SK-N-SH (cell line): ENCODE measurements around the gene MBNL2. TPM values are rescaled to one million over a fixed set of nuclear protein-coding genes. Genes with fewer than 3 reads are reported as not detected.

ENCODE experiments used
- CTCF ChIA-PET: fragments of 300-600, 350-600 bp; formaldehyde crosslinking; extraction: SDS; loops from one replicate; lab custom pipeline; 2021; lab: Yijun Ruan, JAX
- POLR2A ChIA-PET: fragments of 350-600 bp; sonication (Branson Sonifier 250); formaldehyde crosslinking; extraction: SDS; loops from one replicate; lab custom pipeline; 2020; ENCODE audit warnings: antibody characterized with exemption, inconsistent platforms; lab: Yijun Ruan, JAX
- DNase-seq: peaks from one replicate; pipeline ENCODE4 v3.0.0; 2012
- H2AFZ ChIP-seq: fragments of 200-600 bp; sonication (generic); 2 replicates; pipeline ENCODE4 v1.8.1; 2016; ENCODE audit warnings: antibody characterized with exemption, mild to moderate bottlenecking, low read depth
- H3F3A ChIP-seq: fragments of 200-600 bp; sonication (generic); replicated peaks from 2 replicates; pipeline ENCODE3; 2016; ENCODE audit warnings: antibody characterized with exemption, mild to moderate bottlenecking; ENCODE audit not compliant: insufficient read depth
- H3K27ac ChIP-seq, 2 experiments: fragments of 200-500 bp in 1 of 2; fragments of 200-600 bp in 1 of 2; sonication (Bioruptor generic) in 1 of 2; sonication (generic), shearing (Covaris generic) in 1 of 2; 2 replicates each; pipeline versions ENCODE4 v1.5.1 to v1.6.1; 2014 to 2016; ENCODE audit warnings: low read depth in 2 of 2, inconsistent platforms in 1 of 2, low read length in 1 of 2, mild to moderate bottlenecking in 1 of 2, mixed read lengths in 1 of 2
- H3K27me3 ChIP-seq: fragments of 200-600 bp; sonication (generic), shearing (Covaris generic); 2 replicates; pipeline ENCODE4 v1.6.1; 2016; ENCODE audit warnings: mixed run types; ENCODE audit not compliant: insufficient read depth
- H3K36me3 ChIP-seq, 2 experiments: fragments of 200-500 bp in 1 of 2; fragments of 200-600 bp in 1 of 2; sonication (Bioruptor generic) in 1 of 2; sonication (generic) in 1 of 2; replicated peaks in 1 of 2; 2 replicates each; pipeline versions ENCODE3 to v1.5.1; 2014 to 2016; ENCODE audit warnings: low read length in 1 of 2, mild to moderate bottlenecking in 1 of 2; ENCODE audit not compliant: insufficient read depth in 2 of 2, control insufficient read depth in 1 of 2
- H3K4me1 ChIP-seq, 2 experiments: fragments of 200-500 bp in 1 of 2; fragments of 200-600 bp in 1 of 2; sonication (Bioruptor generic) in 1 of 2; sonication (generic), shearing (Covaris generic) in 1 of 2; 2 replicates each; pipeline versions ENCODE4 v1.5.1 to v1.6.1; 2014 to 2016; ENCODE audit warnings: low read depth in 1 of 2, low read length in 1 of 2, mixed run types in 1 of 2; ENCODE audit not compliant: insufficient read depth in 2 of 2, control insufficient read depth in 1 of 2
- H3K4me2 ChIP-seq: fragments of 200-600 bp; sonication (generic), shearing (Covaris generic); 2 replicates; pipeline ENCODE4 v1.6.1; 2017; ENCODE audit warnings: mixed run types
- H3K4me3 ChIP-seq, 2 experiments: fragments of 200-500 bp in 1 of 2; fragments of 200-600 bp in 1 of 2; sonication (Bioruptor generic) in 1 of 2; sonication (generic), shearing (Covaris generic) in 1 of 2; 2 replicates each; pipeline versions ENCODE4 v1.5.1 to v1.8.1; 2014 to 2016; ENCODE audit warnings: low read depth in 2 of 2, inconsistent platforms in 1 of 2, low read length in 1 of 2, mild to moderate bottlenecking in 1 of 2, mixed read lengths in 1 of 2, moderate library complexity in 1 of 2
- H3K79me2 ChIP-seq: fragments of 200-600 bp; sonication (generic); 2 replicates; pipeline ENCODE4 v1.8.1; 2017; ENCODE audit warnings: mild to moderate bottlenecking; ENCODE audit not compliant: insufficient read depth
- H3K9ac ChIP-seq: fragments of 200-600 bp; sonication (generic); 2 replicates; pipeline ENCODE4 v1.6.1; 2017; ENCODE audit warnings: mixed run types
- H3K9me2 ChIP-seq: fragments of 200-600 bp; sonication (generic); 2 replicates; pipeline ENCODE4 v1.6.1; 2017; ENCODE audit warnings: mixed run types
- H3K9me3 ChIP-seq: fragments of 200-600 bp; sonication (generic); 2 replicates; pipeline ENCODE4 v1.6.1; 2017; ENCODE audit warnings: mixed run types, mild to moderate bottlenecking, moderate library complexity
- H4K20me1 ChIP-seq: fragments of 200-600 bp; sonication (generic); 2 replicates; pipeline ENCODE4 v1.6.1; 2017; ENCODE audit warnings: mild to moderate bottlenecking, mixed run types; ENCODE audit not compliant: insufficient read depth
- CHD2 ChIP-seq: fragments of 150-350 bp; IDR thresholded peaks from 2 replicates; pipeline ENCODE4 v1.6.1; 2018; ENCODE audit warnings: low read length; ENCODE audit not compliant: partially characterized antibody
- EP300 ChIP-seq, 2 experiments: IDR thresholded peaks; 2 replicates each; pipeline versions ENCODE4 v1.4.0 to v1.6.1; 2012; ENCODE audit warnings: borderline replicate concordance in 1 of 2, low read depth in 1 of 2, low read length in 1 of 2
- EZH2phosphoT487 ChIP-seq: fragments of 200-600 bp; sonication (generic); IDR thresholded peaks from 2 replicates; pipeline ENCODE4 v1.6.1; 2017; ENCODE audit warnings: low read depth, mixed run types, mild to moderate bottlenecking, antibody characterized with exemption, moderate library complexity, borderline replicate concordance
- FOSL2 ChIP-seq: IDR thresholded peaks from 2 replicates; pipeline ENCODE4 v1.4.0; 2012; ENCODE audit warnings: low read depth, mild to moderate bottlenecking, moderate library complexity, borderline replicate concordance
- GABPA ChIP-seq: IDR thresholded peaks from 2 replicates; pipeline ENCODE4 v1.4.0; 2012; ENCODE audit warnings: low read depth, mild to moderate bottlenecking
- JUND ChIP-seq: IDR thresholded peaks from 2 replicates; pipeline ENCODE4 v1.4.0; 2012
- MXI1 ChIP-seq: IDR thresholded peaks from 2 replicates; pipeline ENCODE4 v1.6.1; 2012; ENCODE audit warnings: mild to moderate bottlenecking, low read depth, low read length, improper control_type of control experiment
- NRF1 ChIP-seq: IDR thresholded peaks from 2 replicates; pipeline ENCODE4 v1.6.1; 2012; ENCODE audit warnings: low read depth, mild to moderate bottlenecking, low read length
- RAD21 ChIP-seq: IDR thresholded peaks from 2 replicates; pipeline ENCODE4 v1.6.1; 2012; ENCODE audit warnings: mild to moderate bottlenecking, low read length
- SIN3A ChIP-seq: IDR thresholded peaks from 2 replicates; pipeline ENCODE4 v1.6.1; 2012; ENCODE audit warnings: low read depth, mild to moderate bottlenecking, low read length, moderate library complexity, borderline replicate concordance
- SMC3 ChIP-seq: IDR thresholded peaks from 2 replicates; pipeline ENCODE4 v1.6.1; 2012; ENCODE audit warnings: low read depth, low read length, improper control_type of control experiment
- TAF1 ChIP-seq: IDR thresholded peaks from 2 replicates; pipeline ENCODE4 v1.6.1; 2012; ENCODE audit warnings: low read depth, mild to moderate bottlenecking, low read length, moderate library complexity, borderline replicate concordance
- TEAD4 ChIP-seq: IDR thresholded peaks from 2 replicates; pipeline ENCODE4 v1.4.0; 2012; ENCODE audit warnings: mild to moderate bottlenecking, borderline replicate concordance; ENCODE audit not compliant: insufficient read depth
- YY1 ChIP-seq: IDR thresholded peaks from 2 replicates; pipeline ENCODE4 v1.4.0; 2012; ENCODE audit warnings: low read depth, mild to moderate bottlenecking
- WGBS: methylation state at CpG from one replicate; pipeline ENCODE4 v1.1.6; 2017; ENCODE audit warnings: low lambda C conversion rate; 5-methylcytosine and 5-hydroxymethylcytosine counted together
- polyA plus RNA-seq, 3 experiments: library from polyadenylated mRNA; depleted of rRNA; stranded (reverse); fragments of >200 nt; gene quantifications; 2 replicates each; pipeline ENCODE4 v1.2.3, GENCODE V29; 2012
- TF ChIP-seq, protein P1 (sequence below): IDR thresholded peaks from 2 replicates; pipeline ENCODE4 v1.4.0; 2012; ENCODE audit warnings: low read depth, borderline replicate concordance
- TF ChIP-seq, protein P2 (sequence below): IDR thresholded peaks from 2 replicates; pipeline ENCODE4 v1.4.0; 2012; ENCODE audit warnings: low read depth
- TF ChIP-seq, protein P3 (sequence below): fragments of 150-350 bp; IDR thresholded peaks from 2 replicates; pipeline ENCODE4 v1.6.1; 2016; ENCODE audit warnings: mild to moderate bottlenecking, low read depth, low read length

The MBNL2 gene
- polyA plus RNA-seq, 1 of the 3 experiments (the other 2 are of a cell fraction) = 24.5 TPM

DNA sequence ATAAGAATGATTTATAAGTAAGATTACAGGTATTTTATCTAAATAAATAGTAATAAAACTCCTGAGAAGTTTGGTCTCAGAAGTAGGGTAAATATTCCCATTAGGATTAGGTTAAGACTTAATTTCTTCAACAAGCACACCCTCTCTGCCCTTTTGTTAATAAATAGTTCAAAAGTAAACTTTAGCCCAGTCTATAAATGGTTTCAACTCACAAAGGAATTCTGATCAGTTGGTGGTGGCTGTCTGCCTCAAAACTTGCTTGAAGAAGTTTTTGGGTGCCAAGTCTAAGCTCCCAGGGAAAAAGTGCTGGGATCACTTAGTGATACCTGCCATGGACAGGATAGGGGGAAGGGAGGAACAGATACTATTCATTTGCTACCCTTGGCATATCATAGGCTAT is 22.9 kb downstream of the MBNL2 start:
- Histone ChIP-seq H3K79me2 (peaks cover 100% of the 10 kb centered on the region), H3K4me1 (peaks cover 23 to 34% of the 10 kb centered on the region in 2 experiments), H3K27me3 (no peaks in the 10 kb centered on the region), H3K9ac (no peak overlapping the region), H3K4me2 (no peak overlapping the region), H2AFZ (no peak overlapping the region), H3K4me3 (no peak overlapping the region), H3K9me2 (no peaks in the 10 kb centered on the region), H3K9me3 (no peaks in the 10 kb centered on the region), H3K27ac (peak overlapping the region in 1 of 2 experiments; percentile 79; a peak in 3 of 4 replicates), H4K20me1 (peaks cover 8% of the 10 kb centered on the region; the same call in 1 of the 2 replicates), H3K36me3 (peaks cover 25 to 49% of the 10 kb centered on the region in 2 experiments), H3F3A (peaks cover 46% of the 10 kb centered on the region)
- DNase-seq = no peak
- ChIA-PET CTCF (interaction anchor here (1.0 kb wide), 1 partner anchor 135 kb away, joined by 4 read pairs; no protein-coding TSS in a partner anchor), POLR2A (no interaction called here)
- TF ChIP-seq GABPA (no peak), RAD21 (no peak), SIN3A (no peak), TAF1 (no peak)
- TF ChIP-seq, protein P1, sequence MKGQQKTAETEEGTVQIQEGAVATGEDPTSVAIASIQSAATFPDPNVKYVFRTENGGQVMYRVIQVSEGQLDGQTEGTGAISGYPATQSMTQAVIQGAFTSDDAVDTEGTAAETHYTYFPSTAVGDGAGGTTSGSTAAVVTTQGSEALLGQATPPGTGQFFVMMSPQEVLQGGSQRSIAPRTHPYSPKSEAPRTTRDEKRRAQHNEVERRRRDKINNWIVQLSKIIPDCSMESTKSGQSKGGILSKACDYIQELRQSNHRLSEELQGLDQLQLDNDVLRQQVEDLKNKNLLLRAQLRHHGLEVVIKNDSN = no peak
- TF ChIP-seq, all 33 proteins: peak for 0

DNA sequence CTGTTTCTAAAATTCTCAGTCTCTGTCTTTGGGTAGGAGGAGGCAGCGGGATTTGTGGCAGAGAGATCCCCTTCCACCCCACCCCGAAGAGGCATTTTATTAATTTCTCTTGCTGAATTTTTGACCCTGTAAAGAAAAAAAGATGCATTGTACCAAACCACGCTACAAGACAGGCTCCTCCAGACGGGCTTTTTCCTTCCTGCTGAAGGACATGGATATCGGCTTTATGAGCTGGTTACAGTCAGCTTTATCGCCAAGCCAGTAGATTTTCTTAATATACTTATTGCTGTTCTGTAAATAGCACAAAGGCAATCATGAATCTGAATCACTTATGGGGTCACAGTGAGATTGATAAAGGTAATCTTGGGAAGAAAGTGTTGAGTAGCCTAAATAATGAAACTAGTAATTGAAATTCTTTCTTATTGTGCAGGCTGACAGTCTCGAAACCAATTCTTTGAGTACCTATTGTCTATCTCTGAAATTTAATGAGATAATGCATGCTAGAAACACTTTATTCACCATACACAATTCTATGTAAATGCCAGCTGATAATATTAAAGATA is 24.5 kb downstream of the MBNL2 start:
- H3K4me1 ChIP-seq = peaks cover 21 to 37% of the 10 kb centered on the region in 2 experiments
- H3K4me3 ChIP-seq = no peak overlapping the region
- H3K9ac ChIP-seq = no peak overlapping the region
- H3K27ac ChIP-seq = peak overlapping the region in 1 of 2 experiments; percentile 79; a peak in 2 of 4 replicates
- DNase-seq = no peak
- TF ChIP-seq CHD2 (no peak), MXI1 (no peak)
- TF ChIP-seq, protein P2, sequence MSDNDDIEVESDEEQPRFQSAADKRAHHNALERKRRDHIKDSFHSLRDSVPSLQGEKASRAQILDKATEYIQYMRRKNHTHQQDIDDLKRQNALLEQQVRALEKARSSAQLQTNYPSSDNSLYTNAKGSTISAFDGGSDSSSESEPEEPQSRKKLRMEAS = no peak
- TF ChIP-seq, protein P1 = no peak
- CTCF ChIA-PET = interaction anchor here (1.1 kb wide), 2 partner anchors 113 to 136 kb away, joined by 3 to 4 read pairs; no protein-coding TSS in a partner anchor
- H3K79me2 ChIP-seq = peaks cover 100% of the 10 kb centered on the region
- H3F3A ChIP-seq = peaks cover 48% of the 10 kb centered on the region
- H2AFZ ChIP-seq = no peak overlapping the region
- WGBS = 91% methylated on average over 7 of the region's 7 CpGs
- H3K4me2 ChIP-seq = no peak overlapping the region
- no peaks in the 10 kb centered on the region; the same call in 1 of the 2 replicates for H4K20me1 ChIP-seq
- H3K27me3 ChIP-seq = no peaks in the 10 kb centered on the region
- POLR2A ChIA-PET = no interaction called here
- no peaks in the 10 kb centered on the region for H3K9me3 ChIP-seq
- H3K36me3 ChIP-seq = peaks cover 20 to 43% of the 10 kb centered on the region in 2 experiments
- H3K9me2 ChIP-seq = no peaks in the 10 kb centered on the region

DNA sequence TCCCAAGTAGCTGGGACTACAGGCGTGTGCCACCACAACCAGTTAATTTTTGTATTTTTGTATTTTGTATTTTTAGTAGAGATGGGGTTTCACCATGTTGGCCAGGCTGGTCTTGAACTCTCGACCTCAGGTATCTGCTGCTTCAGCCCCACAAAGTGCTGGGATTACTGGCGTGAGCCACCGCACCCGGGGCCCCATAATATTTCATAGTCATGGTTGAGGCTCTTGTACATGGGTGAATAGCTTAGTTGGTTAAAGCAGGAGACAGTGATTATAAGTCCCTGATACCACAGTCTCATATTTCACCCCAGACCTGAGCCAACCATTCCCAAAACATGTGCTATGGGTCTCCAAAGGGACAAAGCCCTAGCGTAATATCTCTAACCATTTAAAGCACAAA is 26.1 kb downstream of the MBNL2 start:
- Histone ChIP-seq H3K9me2 (no peaks in the 10 kb centered on the region), H3F3A (peaks cover 47% of the 10 kb centered on the region), H3K36me3 (peaks cover 11 to 48% of the 10 kb centered on the region in 2 experiments), H3K4me2 (no peak overlapping the region), H4K20me1 (no peaks in the 10 kb centered on the region; the same call in 1 of the 2 replicates), H3K4me1 (peaks cover 16 to 34% of the 10 kb centered on the region in 2 experiments), H2AFZ (no peak overlapping the region), H3K79me2 (peaks cover 100% of the 10 kb centered on the region), H3K4me3 (no peak overlapping the region), H3K9me3 (no peaks in the 10 kb centered on the region), H3K27ac (peak overlapping the region in 1 of 2 experiments; percentile 79; a peak in 2 of 4 replicates), H3K27me3 (no peaks in the 10 kb centered on the region), H3K9ac (no peak overlapping the region)
- ChIA-PET CTCF (interaction anchor here (0.6 kb wide), 1 partner anchor 9 kb away, joined by 3 read pairs; no protein-coding TSS in a partner anchor), POLR2A (no interaction called here)
- TF ChIP-seq TEAD4 (no peak), YY1 (no peak), SIN3A (no peak), JUND (no peak), EZH2phosphoT487 (no peak), SMC3 (no peak), EP300 (IDR thresholded peaks at IDR 0.05; ENCODE audit: borderline replicate concordance in 1 of 2, low read depth in 1 of 2, low read length in 1 of 2) (no peak), TAF1 (no peak), FOSL2 (no peak), NRF1 (no peak)
- TF ChIP-seq, protein P1 = no peak
- TF ChIP-seq, protein P3, sequence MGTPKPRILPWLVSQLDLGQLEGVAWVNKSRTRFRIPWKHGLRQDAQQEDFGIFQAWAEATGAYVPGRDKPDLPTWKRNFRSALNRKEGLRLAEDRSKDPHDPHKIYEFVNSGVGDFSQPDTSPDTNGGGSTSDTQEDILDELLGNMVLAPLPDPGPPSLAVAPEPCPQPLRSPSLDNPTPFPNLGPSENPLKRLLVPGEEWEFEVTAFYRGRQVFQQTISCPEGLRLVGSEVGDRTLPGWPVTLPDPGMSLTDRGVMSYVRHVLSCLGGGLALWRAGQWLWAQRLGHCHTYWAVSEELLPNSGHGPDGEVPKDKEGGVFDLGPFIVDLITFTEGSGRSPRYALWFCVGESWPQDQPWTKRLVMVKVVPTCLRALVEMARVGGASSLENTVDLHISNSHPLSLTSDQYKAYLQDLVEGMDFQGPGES = no peak
- 97% methylated on average over 6 of the region's 6 CpGs for WGBS
- DNase-seq = no peak
